ENCODE results near the gene TRAM2. TPM values are rescaled to one million over a fixed set of nuclear protein-coding genes. Genes with fewer than 3 reads are reported as not detected.

The TRAM2 gene, protein sequence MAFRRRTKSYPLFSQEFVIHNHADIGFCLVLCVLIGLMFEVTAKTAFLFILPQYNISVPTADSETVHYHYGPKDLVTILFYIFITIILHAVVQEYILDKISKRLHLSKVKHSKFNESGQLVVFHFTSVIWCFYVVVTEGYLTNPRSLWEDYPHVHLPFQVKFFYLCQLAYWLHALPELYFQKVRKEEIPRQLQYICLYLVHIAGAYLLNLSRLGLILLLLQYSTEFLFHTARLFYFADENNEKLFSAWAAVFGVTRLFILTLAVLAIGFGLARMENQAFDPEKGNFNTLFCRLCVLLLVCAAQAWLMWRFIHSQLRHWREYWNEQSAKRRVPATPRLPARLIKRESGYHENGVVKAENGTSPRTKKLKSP
- 21.7 to 26.9 TPM (median 24.5 TPM) in 5 replicates for total RNA-seq (2022; extraction: Qiagen RNA extraction; ENCODE audit: low read depth)

DNA sequence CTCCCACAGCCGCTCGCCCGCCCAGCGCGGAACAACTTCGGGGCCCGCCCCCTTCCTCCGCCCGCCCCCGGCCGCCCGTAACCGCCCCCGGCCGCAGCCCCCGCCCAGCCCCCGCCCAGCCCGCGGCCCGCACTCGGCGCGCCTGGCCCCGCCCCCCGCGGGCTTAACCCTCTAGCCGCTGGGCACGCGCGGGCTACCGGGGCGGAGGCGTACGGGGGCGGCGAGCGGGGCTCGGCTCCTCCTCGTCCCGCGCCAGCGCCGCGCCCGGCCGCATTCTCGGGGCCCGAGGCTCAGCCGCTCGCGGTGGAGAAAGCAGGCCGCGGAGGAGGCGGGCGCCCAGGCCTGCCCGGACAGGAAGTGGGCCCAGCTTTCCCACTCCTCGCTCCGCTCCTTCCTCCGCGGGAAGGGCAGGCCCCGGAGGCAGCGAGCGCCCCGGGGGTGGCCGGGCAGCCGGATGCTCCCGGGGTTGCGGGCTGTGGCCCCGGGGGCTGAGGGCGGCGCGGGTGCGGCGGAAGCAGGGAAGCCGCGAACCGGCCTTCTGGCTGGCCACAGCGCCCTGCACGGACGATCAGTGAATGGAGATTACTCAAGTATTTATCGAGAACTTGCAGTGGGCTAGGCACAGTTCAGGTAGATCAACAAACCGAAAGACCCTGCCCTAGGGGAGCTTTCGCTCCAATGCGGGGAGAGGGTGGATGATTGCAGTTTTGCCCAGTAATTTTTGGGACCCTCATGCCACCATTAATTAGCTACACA, at the start of gene TRAM2:
Gene TRAM2 (minus strand): TSS at position 39 of the 756 bp plus-strand sequence. CDS start 145 bp downstream, outside the sequence.

Other genes starting within 250 kb of the TRAM2 start
- 0.63 to 1.0 TPM (median 0.92 TPM) in 5 replicates for gene PAQR8, start 214.9 kb downstream of the TRAM2 start, total RNA-seq (2022; extraction: Qiagen RNA extraction; ENCODE audit: low read depth)
- 10.7 to 15.5 TPM (median 13.0 TPM) in 5 replicates for gene EFHC1, start 156.7 kb downstream of the TRAM2 start, total RNA-seq (2022; extraction: Qiagen RNA extraction; ENCODE audit: low read depth)
- gene TMEM14A, start 94.1 kb upstream of the TRAM2 start, total RNA-seq (2022; extraction: Qiagen RNA extraction; ENCODE audit: low read depth) = 35.1 to 47.4 TPM (median 40.0 TPM) in 5 replicates
- gene GSTA2, start 186.4 kb upstream of the TRAM2 start, total RNA-seq (2022; extraction: Qiagen RNA extraction; ENCODE audit: low read depth) = 0.06 to 0.17 TPM in 2 of 5 replicates, not detected in the others
- not detected in 5 replicates for gene GSTA1, start 226.8 kb upstream of the TRAM2 start, total RNA-seq (2022; extraction: Qiagen RNA extraction; ENCODE audit: low read depth)

Data from A549 treated with DMSO at 1 μM for 4 hours (cell line).